Stomach (tissue), 4 donors: Measurements from ENCODE around the gene WDR59.

ENCODE experiments used
- EP300 ChIP-seq: sonication (generic); formaldehyde crosslinking; IDR thresholded peaks from one replicate; pipeline ENCODE4 v1.6.1; 2017; ENCODE audit warnings: antibody characterized with exemption
- POLR2A ChIP-seq, 4 donors: fragments of 450-650 bp; IDR thresholded peaks; one replicate each; pipeline ENCODE4 v1.6.1; 2016; ENCODE audit warnings: antibody characterized with exemption in 4 of 4, control low read depth in 2 of 4, mild to moderate bottlenecking in 1 of 4, moderate library complexity in 1 of 4
- TF ChIP-seq, protein P1 (sequence below), 7 experiments: fragments of 450-650 bp in 4 of 7; fragments of 200-600 bp in 3 of 7; sonication (generic) in 3 of 7; IDR thresholded peaks; one replicate each; pipeline ENCODE4 v1.5.1; 2016 to 2019; ENCODE audit warnings: antibody characterized with exemption in 7 of 7, control low read depth in 2 of 7, mild to moderate bottlenecking in 1 of 7

DNA sequence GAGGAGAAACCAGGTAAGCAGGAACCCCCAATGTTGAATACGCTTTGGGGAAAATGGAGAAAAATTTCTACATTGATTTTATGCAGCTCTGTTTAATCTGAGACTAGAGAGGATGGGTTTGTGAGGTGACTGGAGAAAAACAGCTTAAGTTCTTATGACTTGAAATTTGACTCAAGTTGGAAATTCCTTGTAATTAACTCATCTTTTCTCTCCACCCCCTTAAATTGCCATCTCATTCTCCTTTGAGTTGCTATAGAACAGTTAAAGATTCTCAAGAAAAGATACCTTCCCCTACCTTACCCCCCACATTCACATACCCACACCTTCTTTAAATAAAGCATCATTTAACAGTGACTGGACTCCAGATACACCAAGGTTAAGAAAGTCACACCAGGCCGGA is 38.1 kb upstream of the WDR59 start:
- TF ChIP-seq EP300 (no peak), POLR2A (IDR thresholded peaks at IDR 0.05) (no peak)
- TF ChIP-seq, protein P1, sequence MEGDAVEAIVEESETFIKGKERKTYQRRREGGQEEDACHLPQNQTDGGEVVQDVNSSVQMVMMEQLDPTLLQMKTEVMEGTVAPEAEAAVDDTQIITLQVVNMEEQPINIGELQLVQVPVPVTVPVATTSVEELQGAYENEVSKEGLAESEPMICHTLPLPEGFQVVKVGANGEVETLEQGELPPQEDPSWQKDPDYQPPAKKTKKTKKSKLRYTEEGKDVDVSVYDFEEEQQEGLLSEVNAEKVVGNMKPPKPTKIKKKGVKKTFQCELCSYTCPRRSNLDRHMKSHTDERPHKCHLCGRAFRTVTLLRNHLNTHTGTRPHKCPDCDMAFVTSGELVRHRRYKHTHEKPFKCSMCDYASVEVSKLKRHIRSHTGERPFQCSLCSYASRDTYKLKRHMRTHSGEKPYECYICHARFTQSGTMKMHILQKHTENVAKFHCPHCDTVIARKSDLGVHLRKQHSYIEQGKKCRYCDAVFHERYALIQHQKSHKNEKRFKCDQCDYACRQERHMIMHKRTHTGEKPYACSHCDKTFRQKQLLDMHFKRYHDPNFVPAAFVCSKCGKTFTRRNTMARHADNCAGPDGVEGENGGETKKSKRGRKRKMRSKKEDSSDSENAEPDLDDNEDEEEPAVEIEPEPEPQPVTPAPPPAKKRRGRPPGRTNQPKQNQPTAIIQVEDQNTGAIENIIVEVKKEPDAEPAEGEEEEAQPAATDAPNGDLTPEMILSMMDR (IDR thresholded peaks at IDR 0.05): no peak
